ENCODE results near the gene PUM1.

The PUM1 gene

DNA sequence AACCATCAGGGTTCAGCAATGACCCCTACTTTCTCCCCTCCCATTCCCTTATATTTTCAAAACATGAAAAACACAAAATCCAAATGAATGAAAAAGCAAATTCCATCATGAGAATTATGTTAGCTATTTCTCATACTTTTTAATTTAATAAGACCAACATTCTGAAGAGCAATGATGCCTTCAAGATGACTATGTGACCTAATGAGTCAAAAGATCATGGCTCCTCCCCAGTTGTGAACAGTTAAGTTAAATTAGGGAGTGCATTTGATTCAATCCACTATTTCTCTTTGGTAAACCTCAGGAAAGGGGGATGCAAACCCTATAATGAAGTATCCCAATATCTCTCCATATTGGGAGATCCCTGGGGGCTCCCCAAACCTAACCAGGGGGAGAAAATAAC lies 36.5 kb downstream of the PUM1 start:
- no peak for DNase-seq (ENCODE audit: extremely low read depth in 1 of 2, low read depth in 1 of 2)

- no peak for DNase-seq (ENCODE audit: extremely low read depth in 1 of 2, low read depth in 1 of 2)
These were observed 37.6 kb downstream of the PUM1 start for GRCh38 chr1:31027693-31028526.

DNA sequence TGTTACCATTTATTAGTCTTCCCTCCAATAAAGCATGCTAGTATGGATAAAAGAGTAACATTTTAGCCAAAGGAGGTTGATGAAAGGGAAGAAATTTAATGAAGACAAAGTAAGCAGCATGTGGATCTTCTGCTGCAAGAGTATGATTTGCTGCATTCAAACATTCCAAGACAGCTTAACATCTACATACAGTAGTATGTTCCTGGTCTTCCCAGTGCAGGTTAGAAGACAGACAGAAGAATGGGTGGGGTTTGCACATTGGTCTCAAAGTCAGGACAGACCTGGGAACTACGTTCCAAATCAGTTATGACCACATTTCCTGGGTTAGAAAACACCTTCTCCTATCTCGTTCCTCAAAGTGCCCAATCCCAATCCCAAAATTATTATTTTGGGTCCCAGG lies 43.3 kb downstream of the PUM1 start:
- no peak for DNase-seq (ENCODE audit: extremely low read depth in 1 of 2, low read depth in 1 of 2)

DNA sequence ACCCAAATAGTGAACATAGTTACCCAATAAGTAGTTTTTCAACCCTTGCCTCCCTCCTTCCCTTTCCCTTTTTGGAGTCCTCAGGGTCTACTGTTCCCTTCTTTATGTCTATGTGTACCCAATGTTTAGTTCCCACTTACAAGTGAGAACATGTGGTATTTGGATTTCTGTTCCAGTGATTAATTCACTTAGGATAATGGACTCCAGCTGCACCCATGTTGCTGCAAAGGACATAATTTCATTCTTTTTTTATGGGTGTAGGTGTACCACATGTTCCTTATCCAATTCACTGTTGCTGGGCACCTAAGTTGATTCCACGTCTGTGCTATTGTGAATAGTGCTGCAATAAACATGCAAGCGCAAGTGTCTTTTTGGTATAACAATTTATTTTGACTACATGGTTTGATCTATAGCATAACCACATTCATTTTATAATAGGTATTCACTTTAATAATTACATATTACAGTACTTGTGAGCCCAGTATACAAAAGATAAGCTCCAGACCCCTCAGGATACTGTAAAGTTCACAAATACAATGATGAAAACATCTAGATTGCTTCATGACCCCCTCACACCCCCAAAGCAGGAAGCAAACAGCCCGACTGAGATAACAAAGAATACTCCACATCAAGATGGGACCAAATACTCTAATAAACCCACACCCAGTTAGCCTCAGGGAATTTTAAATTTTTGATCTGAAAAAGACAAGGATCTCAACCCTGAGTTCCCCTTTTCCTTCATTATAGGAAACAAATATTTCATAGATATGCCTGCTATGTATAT lies 45.3 kb downstream of the PUM1 start:
- DNase-seq (ENCODE audit: extremely low read depth in 1 of 2, low read depth in 1 of 2) = no peak

DNA sequence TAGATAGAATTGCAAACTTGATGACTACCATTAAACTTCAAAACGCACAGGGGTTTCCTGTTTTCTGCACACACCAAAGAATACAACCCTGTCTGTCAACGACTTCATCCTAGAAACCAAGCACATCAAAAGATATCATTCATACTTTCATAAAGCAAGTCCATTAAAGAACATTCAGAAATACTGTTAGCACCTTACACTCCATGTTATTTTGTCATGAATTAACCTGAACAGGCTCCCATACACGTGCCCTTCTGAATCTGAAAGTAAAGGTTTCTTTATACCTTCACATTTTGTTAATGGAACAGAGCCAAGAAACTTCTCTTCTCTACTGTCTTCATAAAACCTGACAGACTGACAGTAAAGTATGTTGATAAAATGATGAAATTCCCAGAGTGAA lies 46.1 kb downstream of the PUM1 start:
- no peak for DNase-seq (ENCODE audit: extremely low read depth in 1 of 2, low read depth in 1 of 2)

DNA sequence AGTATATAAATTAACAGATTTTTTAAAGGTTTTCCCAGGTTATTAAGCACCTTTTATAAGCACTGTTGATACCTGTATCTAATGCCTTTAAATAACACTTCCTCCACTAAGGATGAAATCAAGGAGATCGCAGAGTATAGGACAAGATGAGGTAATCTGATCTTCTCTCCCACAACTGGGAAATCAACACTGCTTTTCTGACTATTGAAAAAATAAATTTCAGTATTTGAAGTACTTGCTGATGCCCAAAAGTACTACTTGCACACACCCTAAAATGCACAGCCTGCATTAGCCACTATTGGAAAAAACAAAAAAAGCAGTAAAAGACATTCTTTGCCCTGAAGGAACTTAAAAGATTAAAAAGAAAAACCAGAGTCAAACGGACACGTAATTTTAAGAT lies 48.6 kb downstream of the PUM1 start:
- no peak for DNase-seq (ENCODE audit: extremely low read depth in 1 of 2, low read depth in 1 of 2)

GRCh38 chr1:31013187-31013864 lies 52.2 kb downstream of the PUM1 start:
- DNase-seq (ENCODE audit: extremely low read depth in 1 of 2, low read depth in 1 of 2) = no peak

GRCh38 chr1:31012210-31012924 lies 53.1 kb downstream of the PUM1 start:
- no peak for DNase-seq (ENCODE audit: extremely low read depth in 1 of 2, low read depth in 1 of 2)

DNA sequence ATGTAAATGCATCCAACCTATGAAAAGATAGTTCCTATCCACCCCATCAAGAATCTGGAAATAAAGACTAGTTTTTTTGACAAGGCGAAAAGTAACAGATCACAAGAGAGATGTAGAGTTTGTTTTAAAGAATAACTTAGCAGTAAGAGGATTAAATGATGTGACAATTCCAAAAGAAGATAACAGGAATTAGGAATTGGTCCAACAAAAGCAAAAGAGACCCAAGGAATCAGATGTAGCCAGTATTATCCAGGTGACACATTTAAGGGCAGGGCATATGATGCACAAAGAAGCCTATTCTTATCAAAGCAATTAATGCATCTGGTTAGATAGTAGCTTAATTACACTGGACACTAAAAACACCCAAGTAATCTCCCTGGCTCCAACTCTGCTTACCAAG lies 53.8 kb downstream of the PUM1 start:
- DNase-seq (ENCODE audit: extremely low read depth in 1 of 2, low read depth in 1 of 2) = no peak

DNA sequence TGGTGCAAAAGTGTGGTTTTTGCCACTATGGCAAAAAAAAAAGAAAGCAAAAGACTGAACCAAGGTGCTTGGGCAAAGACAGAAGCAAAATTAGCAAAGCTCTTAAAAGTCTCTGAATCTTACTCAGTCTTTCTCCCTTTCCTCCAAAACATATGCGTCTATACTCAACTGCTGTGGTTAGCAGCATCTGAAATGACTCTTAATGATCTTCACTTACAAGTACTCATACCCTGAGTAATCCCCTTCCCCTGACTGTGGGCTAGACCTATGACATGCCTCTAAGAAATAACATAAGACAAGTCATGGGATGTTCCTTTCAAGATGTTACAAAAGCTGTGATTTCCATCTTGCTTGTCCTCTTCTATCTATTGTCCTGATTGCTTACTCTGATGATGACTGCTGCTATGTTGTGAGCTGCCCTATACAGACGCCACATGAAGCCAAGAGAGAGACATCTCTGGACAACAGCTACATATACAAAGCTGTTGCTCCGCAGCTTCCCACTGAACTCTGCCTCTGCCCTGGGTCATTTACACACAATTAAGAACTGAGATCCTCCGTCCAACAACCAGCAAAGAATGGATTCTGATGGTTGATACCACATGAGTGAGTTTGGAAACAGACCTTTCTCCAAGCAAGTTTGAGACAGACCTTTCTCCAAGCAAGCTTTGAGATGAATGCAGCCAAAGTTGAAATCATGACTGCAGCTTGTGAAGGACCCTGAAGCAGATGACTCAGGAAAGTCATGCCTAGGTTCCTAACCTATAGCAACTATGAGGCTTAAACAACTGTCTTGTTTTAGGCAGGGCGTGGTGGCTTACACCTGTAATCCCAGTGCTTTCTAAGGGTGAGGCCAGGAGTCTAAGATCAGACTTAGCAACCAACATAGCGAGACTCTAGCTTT lies 55.2 kb downstream of the PUM1 start:
- DNase-seq (ENCODE audit: extremely low read depth in 1 of 2, low read depth in 1 of 2) = no peak

DNA sequence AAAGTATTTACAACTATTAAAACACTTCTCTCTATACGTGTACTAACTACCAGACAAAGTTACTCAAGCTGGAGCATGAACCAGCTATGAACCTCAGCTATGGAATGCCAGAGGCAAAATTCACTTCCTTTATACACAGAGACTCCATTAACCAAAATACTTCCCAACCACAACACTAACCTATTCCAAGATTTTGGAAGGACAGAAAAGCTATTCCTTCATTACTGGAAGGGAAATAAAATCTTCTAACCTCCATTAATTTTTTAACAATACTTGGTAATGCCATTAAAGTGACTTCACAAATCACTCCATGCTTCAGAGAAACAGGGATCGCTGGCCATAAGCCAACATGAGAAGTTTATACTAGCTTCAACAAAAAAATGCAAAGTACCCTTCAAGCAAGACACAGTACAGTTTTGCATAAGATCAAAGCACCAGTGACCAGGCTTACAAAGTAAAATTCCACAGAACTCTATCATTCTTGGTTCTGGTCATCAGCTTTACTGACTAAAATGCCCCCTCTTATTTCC lies 58.0 kb downstream of the PUM1 start:
- DNase-seq (ENCODE audit: extremely low read depth in 1 of 2, low read depth in 1 of 2) = no peak

GRCh38 chr1:31006747-31007146 lies 58.8 kb downstream of the PUM1 start:
- DNase-seq (ENCODE audit: extremely low read depth in 1 of 2, low read depth in 1 of 2) = no peak

DNA sequence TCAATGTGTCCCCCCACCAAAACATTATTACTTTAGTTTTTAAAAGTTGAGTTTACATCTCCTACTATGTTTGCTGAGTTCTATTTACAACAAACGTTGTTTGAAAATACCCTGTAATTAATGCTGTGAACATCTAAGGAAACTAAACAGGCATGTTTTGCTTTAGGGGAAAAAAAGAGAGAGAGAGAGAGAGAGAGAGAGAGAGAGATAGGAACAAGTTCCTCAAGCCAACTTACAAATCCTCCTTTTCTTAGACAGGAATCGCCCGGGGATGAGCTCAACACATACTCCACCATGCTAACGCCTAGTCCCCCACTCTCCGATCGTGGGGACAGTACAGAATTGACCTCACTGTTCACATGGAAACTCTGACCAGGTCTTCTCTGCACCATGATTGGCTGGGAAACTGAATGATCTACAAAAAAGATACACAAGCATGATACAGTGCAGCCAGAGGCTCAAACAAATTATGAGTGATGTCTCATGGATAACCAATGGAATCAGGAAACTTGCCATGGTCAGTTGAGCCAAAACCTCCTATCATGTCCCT lies 59.8 kb downstream of the PUM1 start:
- DNase-seq (ENCODE audit: extremely low read depth in 1 of 2, low read depth in 1 of 2) = no peak

DNA sequence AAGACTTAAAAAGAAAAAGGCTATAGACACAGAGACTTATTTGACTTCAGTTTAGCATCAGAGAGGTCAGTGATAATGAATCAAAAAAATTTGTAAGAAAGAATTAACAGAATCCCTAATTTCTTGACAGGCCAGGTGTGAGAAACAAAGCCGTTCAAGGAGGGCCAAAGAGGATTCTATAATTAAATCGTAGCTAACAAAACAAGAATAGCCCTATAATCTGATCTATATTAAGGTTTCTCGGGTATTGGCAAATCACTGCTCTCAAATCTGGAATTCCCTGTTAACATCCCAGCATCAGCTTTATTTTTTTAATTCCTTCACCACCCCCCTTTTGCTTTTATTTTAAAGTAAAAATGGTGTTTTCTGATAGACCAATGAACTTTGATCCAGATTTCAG lies 60.3 kb downstream of the PUM1 start:
- DNase-seq (ENCODE audit: extremely low read depth in 1 of 2, low read depth in 1 of 2) = no peak

DNA sequence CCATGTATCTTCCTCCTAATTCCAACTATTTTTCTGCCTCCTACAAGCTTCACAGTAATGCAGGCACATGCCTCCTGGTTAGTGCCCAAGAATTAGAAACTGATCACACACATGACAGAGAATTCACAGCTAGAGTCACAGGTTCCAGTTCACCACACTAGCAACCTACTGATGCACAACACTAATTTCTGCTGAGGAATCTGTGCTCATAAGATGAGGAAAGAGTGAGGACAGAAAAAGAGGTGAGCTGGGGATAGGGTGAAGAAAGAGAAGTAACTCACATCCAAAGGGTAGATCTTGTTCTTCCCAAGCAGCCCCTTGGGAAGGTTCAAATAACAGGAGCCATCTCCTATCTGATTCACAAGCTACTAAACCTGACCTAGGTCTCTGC lies 61.3 kb downstream of the PUM1 start:
- DNase-seq (ENCODE audit: extremely low read depth in 1 of 2, low read depth in 1 of 2) = no peak

- DNase-seq (ENCODE audit: extremely low read depth in 1 of 2, low read depth in 1 of 2) = no peak
These were observed 61.8 kb downstream of the PUM1 start for GRCh38 chr1:31003613-31004230.

DNA sequence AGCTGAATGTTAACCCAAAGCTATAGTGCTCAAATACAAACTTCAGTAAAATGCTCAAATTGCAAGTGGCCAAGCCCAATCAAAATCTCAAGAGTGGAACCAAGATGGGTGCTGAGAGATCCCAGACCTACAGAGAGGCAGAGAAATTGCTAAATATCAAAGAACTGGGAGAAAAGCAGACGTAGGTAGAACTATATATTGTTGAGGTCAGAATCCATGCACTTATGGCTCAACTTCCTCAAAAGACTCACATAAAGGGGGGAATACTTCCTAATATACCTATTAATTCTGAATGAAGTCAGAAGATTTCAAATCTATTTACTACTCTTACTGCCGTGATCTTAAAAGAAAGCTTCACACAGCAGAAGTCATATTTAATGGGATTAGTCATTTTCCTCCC lies 65.2 kb downstream of the PUM1 start:
- no peak for DNase-seq (ENCODE audit: extremely low read depth in 1 of 2, low read depth in 1 of 2)

GRCh38 chr1:30998887-30999286 lies 66.6 kb downstream of the PUM1 start:
- no peak for DNase-seq (ENCODE audit: extremely low read depth in 1 of 2, low read depth in 1 of 2)

GRCh38 chr1:30998171-30998570 lies 67.3 kb downstream of the PUM1 start:
- DNase-seq (ENCODE audit: extremely low read depth in 1 of 2, low read depth in 1 of 2) = no peak
